ENCODE measurements around the gene N4BP3. TPM values are rescaled to one million over a fixed set of nuclear protein-coding genes. Genes with fewer than 3 reads are reported as not detected.

The N4BP3 gene
- total RNA-seq, 2 donors from 2014 or later: 2.3 to 4.7 TPM

GRCh38 chr5:178120607-178121357 lies 7.5 kb downstream of the N4BP3 start:
- WGBS: 31% methylated on average over 26 of the region's 29 CpGs
- H3K27me3 ChIP-seq (replicated peaks; ENCODE audit: insufficient read depth): no peaks in the 10 kb centered on the region
- peak; percentile 92 for DNase-seq (ENCODE audit: low spot score)
- TF ChIP-seq POLR2A (IDR thresholded peaks at IDR 0.05) (no peak), POLR2AphosphoS5 (IDR thresholded peaks at IDR 0.05) (peak; percentile 83), CTCF (IDR thresholded peaks at IDR 0.05) (peak; percentile 22 to 73 (median 59))
- H3K9me3 ChIP-seq: no peaks in the 10 kb centered on the region
- intact Hi-C loops (cut with DNase I): no loop called here
- H3K27ac ChIP-seq: peak overlapping the region in 1 of 2 donors; percentile 38
- H3K4me1 ChIP-seq (replicated peaks): peaks cover 17% of the 10 kb centered on the region
- H3K4me3 ChIP-seq: peak overlapping the region in 1 of 2 donors; percentile 24
- H3K36me3 ChIP-seq: no peaks in the 10 kb centered on the region

GRCh38 chr5:178121391-178122276 lies 8.3 kb downstream of the N4BP3 start:
- Histone ChIP-seq H3K4me1 (replicated peaks) (peaks cover 17% of the 10 kb centered on the region), H3K9me3 (no peaks in the 10 kb centered on the region), H3K36me3 (no peaks in the 10 kb centered on the region), H3K4me3 (peak overlapping the region in 1 of 2 donors; percentile 24), H3K27ac (peak overlapping the region in 1 of 2 donors; percentile 38), H3K27me3 (replicated peaks; ENCODE audit: insufficient read depth) (no peaks in the 10 kb centered on the region)
- TF ChIP-seq CTCF (IDR thresholded peaks at IDR 0.05) (no peak), POLR2AphosphoS5 (IDR thresholded peaks at IDR 0.05) (no peak), POLR2A (IDR thresholded peaks at IDR 0.05) (no peak)
- intact Hi-C loops (cut with DNase I): no loop called here
- 70% methylated on average over 38 of the region's 38 CpGs for WGBS
- DNase-seq (ENCODE audit: low spot score): no peak

- Histone ChIP-seq H3K27me3 (replicated peaks; ENCODE audit: insufficient read depth) (no peaks in the 10 kb centered on the region), H3K9me3 (no peaks in the 10 kb centered on the region), H3K27ac (no peak overlapping the region), H3K4me1 (replicated peaks) (peaks cover 17% of the 10 kb centered on the region), H3K36me3 (no peaks in the 10 kb centered on the region), H3K4me3 (no peak overlapping the region)
- intact Hi-C loops (cut with DNase I): no loop called here
- no peak for TF ChIP-seq CTCF (IDR thresholded peaks at IDR 0.05)
- no peak for TF ChIP-seq POLR2AphosphoS5 (IDR thresholded peaks at IDR 0.05)
- no peak for TF ChIP-seq POLR2A (IDR thresholded peaks at IDR 0.05)
- no peak for DNase-seq (ENCODE audit: low spot score)
- 82% methylated on average over 5 of the region's 5 CpGs for WGBS
Observed at GRCh38 chr5:178122346-178122745, 9.0 kb downstream of the N4BP3 start.

GRCh38 chr5:178123094-178123965 lies 10.0 kb downstream of the N4BP3 start:
- TF ChIP-seq POLR2AphosphoS5 (IDR thresholded peaks at IDR 0.05) (no peak), CTCF (IDR thresholded peaks at IDR 0.05) (no peak), POLR2A (IDR thresholded peaks at IDR 0.05) (no peak)
- WGBS: 72% methylated on average over 13 of the region's 13 CpGs
- Histone ChIP-seq H3K4me1 (replicated peaks) (peaks cover 17% of the 10 kb centered on the region), H3K27me3 (replicated peaks; ENCODE audit: insufficient read depth) (no peaks in the 10 kb centered on the region), H3K27ac (peak overlapping the region; percentile 57 to 70), H3K4me3 (no peak overlapping the region), H3K36me3 (no peaks in the 10 kb centered on the region), H3K9me3 (no peaks in the 10 kb centered on the region)
- DNase-seq (ENCODE audit: low spot score): peak; percentile 66
- intact Hi-C loops (cut with DNase I): no loop called here
